Adipocyte (in vitro differentiated cells): Measurements from ENCODE around the gene SCARB1.

ENCODE experiments used
- DNase-seq: peaks from one replicate; pipeline ENCODE4 v3.0.0-alpha.2; 2015; ENCODE audit warnings: low read depth
- H3K27me3 ChIP-seq: replicated peaks from 2 replicates; pipeline ENCODE4 v1.7.0; 2013; ENCODE audit warnings: mild to moderate bottlenecking, low read length, moderate library complexity; ENCODE audit not compliant: control insufficient read depth, insufficient read depth
- H3K36me3 ChIP-seq: 2 replicates; pipeline ENCODE4 v1.7.0; 2013; ENCODE audit warnings: low read length, mild to moderate bottlenecking, moderate library complexity; ENCODE audit not compliant: control insufficient read depth, insufficient read depth, severe bottlenecking
- H3K4me1 ChIP-seq: 2 replicates; pipeline ENCODE4 v1.7.0; 2013; ENCODE audit warnings: mild to moderate bottlenecking, low read length, moderate library complexity; ENCODE audit not compliant: control insufficient read depth, insufficient read depth
- H3K4me3 ChIP-seq: 2 replicates; pipeline ENCODE4 v1.7.0; 2013; ENCODE audit warnings: mild to moderate bottlenecking, low read length, moderate library complexity
- H3K9ac ChIP-seq: 2 replicates; pipeline ENCODE4 v1.7.0; 2013; ENCODE audit warnings: mild to moderate bottlenecking, low read length, moderate library complexity
- H3K9me3 ChIP-seq: 2 replicates; pipeline ENCODE4 v1.7.0; 2013; ENCODE audit warnings: mild to moderate bottlenecking, low read length, moderate library complexity; ENCODE audit not compliant: control insufficient read depth

SCARB1 gene

GRCh38 chr12:124782132-124782531 lies 81.5 kb downstream of the SCARB1 start:
- no peak for DNase-seq
- H3K9ac ChIP-seq: no peak overlapping the region
- no peaks in the 10 kb centered on the region for H3K27me3 ChIP-seq
- H3K36me3 ChIP-seq: peaks cover 34% of the 10 kb centered on the region
- peaks cover 12% of the 10 kb centered on the region for H3K4me1 ChIP-seq
- no peaks in the 10 kb centered on the region for H3K9me3 ChIP-seq
- H3K4me3 ChIP-seq: no peak overlapping the region

GRCh38 chr12:124780752-124781685 lies 82.6 kb downstream of the SCARB1 start:
- Histone ChIP-seq H3K36me3 (peaks cover 27% of the 10 kb centered on the region), H3K9me3 (no peaks in the 10 kb centered on the region), H3K9ac (no peak overlapping the region), H3K4me1 (peaks cover 23% of the 10 kb centered on the region), H3K27me3 (no peaks in the 10 kb centered on the region), H3K4me3 (no peak overlapping the region)
- no peak for DNase-seq

- H3K4me1 ChIP-seq: peaks cover 30% of the 10 kb centered on the region
- no peak overlapping the region for H3K9ac ChIP-seq
- H3K27me3 ChIP-seq: no peaks in the 10 kb centered on the region
- peaks cover 21% of the 10 kb centered on the region for H3K36me3 ChIP-seq
- H3K4me3 ChIP-seq: no peak overlapping the region
- H3K9me3 ChIP-seq: no peaks in the 10 kb centered on the region
- DNase-seq: no peak
These were observed 83.3 kb downstream of the SCARB1 start for GRCh38 chr12:124780336-124780735.

GRCh38 chr12:124779161-124780141 lies 84.2 kb downstream of the SCARB1 start:
- Histone ChIP-seq H3K9ac (no peak overlapping the region), H3K9me3 (no peaks in the 10 kb centered on the region), H3K27me3 (no peaks in the 10 kb centered on the region), H3K4me1 (peaks cover 38% of the 10 kb centered on the region), H3K4me3 (no peak overlapping the region), H3K36me3 (peaks cover 12% of the 10 kb centered on the region)
- DNase-seq: no peak

GRCh38 chr12:124778411-124778810 lies 85.3 kb downstream of the SCARB1 start:
- Histone ChIP-seq H3K4me3 (no peak overlapping the region), H3K36me3 (peaks cover 6% of the 10 kb centered on the region), H3K27me3 (no peaks in the 10 kb centered on the region), H3K9ac (no peak overlapping the region), H3K9me3 (no peaks in the 10 kb centered on the region), H3K4me1 (peaks cover 49% of the 10 kb centered on the region)
- no peak for DNase-seq

- H3K4me3 ChIP-seq: no peak overlapping the region
- no peaks in the 10 kb centered on the region for H3K27me3 ChIP-seq
- H3K4me1 ChIP-seq: peaks cover 55% of the 10 kb centered on the region
These were observed 86.0 kb downstream of the SCARB1 start for GRCh38 chr12:124777399-124778372.

GRCh38 chr12:124776125-124776513 lies 87.5 kb downstream of the SCARB1 start:
- Histone ChIP-seq H3K4me1 (peaks cover 68% of the 10 kb centered on the region), H3K9ac (no peak overlapping the region), H3K9me3 (no peaks in the 10 kb centered on the region), H3K4me3 (no peak overlapping the region), H3K27me3 (no peaks in the 10 kb centered on the region), H3K36me3 (no peaks in the 10 kb centered on the region)
- no peak for DNase-seq

More at GRCh38 chr12:124777399-124778372, 86.0 kb downstream of the SCARB1 start:
- DNase-seq: no peak
- H3K9me3 ChIP-seq: no peaks in the 10 kb centered on the region
- H3K9ac ChIP-seq: peak overlapping the region; percentile 0
- H3K36me3 ChIP-seq: peaks cover 5% of the 10 kb centered on the region

GRCh38 chr12:124774462-124775167 lies 89.0 kb downstream of the SCARB1 start:
- H3K9me3 ChIP-seq: no peaks in the 10 kb centered on the region
- peak overlapping the region; percentile 75 for H3K4me3 ChIP-seq
- DNase-seq: peak; percentile 82
- no peaks in the 10 kb centered on the region for H3K36me3 ChIP-seq
- H3K9ac ChIP-seq: peak overlapping the region; percentile 79
- peaks cover 68% of the 10 kb centered on the region for H3K4me1 ChIP-seq
- no peaks in the 10 kb centered on the region for H3K27me3 ChIP-seq

- peak overlapping the region; percentile 79 for H3K9ac ChIP-seq
- peak; percentile 28 for DNase-seq
- no peaks in the 10 kb centered on the region for H3K27me3 ChIP-seq
- peaks cover 70% of the 10 kb centered on the region for H3K4me1 ChIP-seq
- H3K4me3 ChIP-seq: peak overlapping the region; percentile 75
- H3K36me3 ChIP-seq: no peaks in the 10 kb centered on the region
- no peaks in the 10 kb centered on the region for H3K9me3 ChIP-seq
These were observed 89.6 kb downstream of the SCARB1 start for GRCh38 chr12:124774054-124774461.
